ENCODE data around the gene CYP51A1. TPM values are rescaled to one million over a fixed set of nuclear protein-coding genes. Genes with fewer than 3 reads are reported as not detected.

Gene CYP51A1
- total and polyA plus RNA-seq, 2 of the 13 experiments (the other 11 are each of a cell fraction or from before 2014, with no cell fraction given) = 15.4 to 260 TPM

DNA sequence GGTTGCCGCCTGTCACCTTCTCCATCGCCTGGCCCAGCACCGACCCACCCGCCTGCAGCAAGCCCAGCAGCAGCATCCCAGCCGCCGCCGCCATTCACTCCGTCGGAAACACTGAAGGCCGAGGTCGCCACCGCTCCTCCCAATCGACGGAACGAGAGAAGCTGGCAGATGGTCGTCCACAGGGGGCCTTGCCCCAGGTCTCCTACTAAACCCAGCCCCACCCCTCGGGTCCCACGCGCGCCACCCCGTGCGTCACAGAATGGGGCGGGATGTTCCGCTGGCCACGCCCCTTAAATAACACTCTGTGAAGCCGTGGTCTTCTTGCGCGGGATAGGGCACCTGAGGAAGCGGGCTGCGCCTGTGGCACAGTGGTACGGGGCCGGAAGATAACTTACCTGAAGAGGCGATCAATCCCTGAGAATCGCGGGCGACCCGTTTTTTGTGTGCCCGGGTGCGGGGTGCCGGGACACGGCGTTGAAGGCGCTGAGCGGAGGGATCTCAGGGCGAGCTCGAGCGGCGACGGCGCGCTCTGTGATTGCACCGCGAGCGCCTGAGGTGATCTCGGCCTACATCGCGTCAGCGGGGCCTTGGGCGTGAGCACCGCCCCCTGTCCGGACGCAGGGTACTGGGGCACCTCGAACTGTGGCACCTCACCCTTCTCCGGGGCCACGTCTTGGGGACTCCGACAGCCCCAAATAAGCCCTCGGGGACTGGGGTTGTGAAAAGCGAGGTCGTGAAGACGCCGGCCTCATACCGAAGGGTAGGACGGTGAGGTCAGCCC is at the start of gene CYP51A1 (continued):
- TF ChIP-seq CENPBD1 (CRISPR knock-in tag; IDR thresholded peaks at IDR 0.05; ENCODE audit: borderline replicate concordance, low read depth) = peak; percentile 88; the same call in 1 of the 2 replicates
- peak; percentile 89; the same call in 1 of the 2 replicates for TF ChIP-seq HNF1B (CRISPR knock-in tag; IDR thresholded peaks at IDR 0.05)
- TF ChIP-seq, protein P1, sequence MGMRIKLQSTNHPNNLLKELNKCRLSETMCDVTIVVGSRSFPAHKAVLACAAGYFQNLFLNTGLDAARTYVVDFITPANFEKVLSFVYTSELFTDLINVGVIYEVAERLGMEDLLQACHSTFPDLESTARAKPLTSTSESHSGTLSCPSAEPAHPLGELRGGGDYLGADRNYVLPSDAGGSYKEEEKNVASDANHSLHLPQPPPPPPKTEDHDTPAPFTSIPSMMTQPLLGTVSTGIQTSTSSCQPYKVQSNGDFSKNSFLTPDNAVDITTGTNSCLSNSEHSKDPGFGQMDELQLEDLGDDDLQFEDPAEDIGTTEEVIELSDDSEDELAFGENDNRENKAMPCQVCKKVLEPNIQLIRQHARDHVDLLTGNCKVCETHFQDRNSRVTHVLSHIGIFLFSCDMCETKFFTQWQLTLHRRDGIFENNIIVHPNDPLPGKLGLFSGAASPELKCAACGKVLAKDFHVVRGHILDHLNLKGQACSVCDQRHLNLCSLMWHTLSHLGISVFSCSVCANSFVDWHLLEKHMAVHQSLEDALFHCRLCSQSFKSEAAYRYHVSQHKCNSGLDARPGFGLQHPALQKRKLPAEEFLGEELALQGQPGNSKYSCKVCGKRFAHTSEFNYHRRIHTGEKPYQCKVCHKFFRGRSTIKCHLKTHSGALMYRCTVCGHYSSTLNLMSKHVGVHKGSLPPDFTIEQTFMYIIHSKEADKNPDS (CRISPR knock-in tag; IDR thresholded peaks at IDR 0.05) = no peak
- TF ChIP-seq PRMT3 (CRISPR knock-in tag; IDR thresholded peaks at IDR 0.05; ENCODE audit: borderline replicate concordance, low read depth) = no peak; the same call in 1 of the 2 replicates
- TF ChIP-seq, protein P2, sequence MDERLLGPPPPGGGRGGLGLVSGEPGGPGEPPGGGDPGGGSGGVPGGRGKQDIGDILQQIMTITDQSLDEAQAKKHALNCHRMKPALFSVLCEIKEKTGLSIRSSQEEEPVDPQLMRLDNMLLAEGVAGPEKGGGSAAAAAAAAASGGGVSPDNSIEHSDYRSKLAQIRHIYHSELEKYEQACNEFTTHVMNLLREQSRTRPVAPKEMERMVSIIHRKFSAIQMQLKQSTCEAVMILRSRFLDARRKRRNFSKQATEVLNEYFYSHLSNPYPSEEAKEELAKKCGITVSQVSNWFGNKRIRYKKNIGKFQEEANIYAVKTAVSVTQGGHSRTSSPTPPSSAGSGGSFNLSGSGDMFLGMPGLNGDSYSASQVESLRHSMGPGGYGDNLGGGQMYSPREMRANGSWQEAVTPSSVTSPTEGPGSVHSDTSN (CRISPR knock-in tag; IDR thresholded peaks at IDR 0.05) = peak; percentile 23; the same call in 1 of the 2 replicates
- TF ChIP-seq ZNF350 (CRISPR knock-in tag; IDR thresholded peaks at IDR 0.05; ENCODE audit: borderline replicate concordance, low read depth) = peak; percentile 97; the same call in 1 of the 2 replicates
- no peak for TF ChIP-seq E2F2 (CRISPR knock-in tag; IDR thresholded peaks at IDR 0.05; ENCODE audit: borderline replicate concordance)
- TF ChIP-seq, protein P3, sequence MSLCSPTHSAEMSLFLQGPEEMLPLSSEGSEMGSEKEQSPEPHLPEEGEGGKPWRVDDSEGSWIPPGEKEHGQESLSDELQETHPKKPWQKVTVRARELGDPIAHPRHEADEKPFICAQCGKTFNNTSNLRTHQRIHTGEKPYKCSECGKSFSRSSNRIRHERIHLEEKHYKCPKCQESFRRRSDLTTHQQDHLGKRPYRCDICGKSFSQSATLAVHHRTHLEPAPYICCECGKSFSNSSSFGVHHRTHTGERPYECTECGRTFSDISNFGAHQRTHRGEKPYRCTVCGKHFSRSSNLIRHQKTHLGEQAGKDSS (CRISPR knock-in tag; IDR thresholded peaks at IDR 0.05; ENCODE audit: borderline replicate concordance, low read depth) = peak; percentile 91
- TF ChIP-seq ZMAT3 (CRISPR knock-in tag; conservative IDR thresholded peaks at IDR 0.05) = peak; percentile 90; the same call in 1 of the 2 replicates
- TF ChIP-seq TBX3 (IDR thresholded peaks at IDR 0.05; ENCODE audit: borderline replicate concordance) = peak; percentile 89
- peak; percentile 93 for TF ChIP-seq ISX (CRISPR knock-in tag; conservative IDR thresholded peaks at IDR 0.05)
- TF ChIP-seq, protein P4, sequence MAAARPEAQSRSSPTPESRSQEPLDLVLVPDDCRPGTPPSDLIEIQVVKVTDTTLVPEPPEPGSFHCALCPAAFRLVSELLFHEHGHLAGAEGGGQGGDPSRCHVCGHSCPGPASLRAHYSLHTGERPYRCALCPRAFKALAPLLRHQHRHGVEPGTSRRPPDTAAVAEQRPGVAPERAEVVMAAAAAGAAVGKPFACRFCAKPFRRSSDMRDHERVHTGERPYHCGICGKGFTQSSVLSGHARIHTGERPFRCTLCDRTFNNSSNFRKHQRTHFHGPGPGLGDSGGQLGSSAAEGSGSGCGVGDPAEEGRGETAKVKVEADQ (CRISPR knock-in tag; IDR thresholded peaks at IDR 0.05; ENCODE audit: borderline replicate concordance) = no peak; the same call in 1 of the 2 replicates
- peak; percentile 89 for TF ChIP-seq ZNF317 (CRISPR knock-in tag; IDR thresholded peaks at IDR 0.05)
- peak; percentile 45; the same call in 1 of the 2 replicates for TF ChIP-seq RAD21 (CRISPR knock-in tag; IDR thresholded peaks at IDR 0.05)
- TF ChIP-seq, protein P5, sequence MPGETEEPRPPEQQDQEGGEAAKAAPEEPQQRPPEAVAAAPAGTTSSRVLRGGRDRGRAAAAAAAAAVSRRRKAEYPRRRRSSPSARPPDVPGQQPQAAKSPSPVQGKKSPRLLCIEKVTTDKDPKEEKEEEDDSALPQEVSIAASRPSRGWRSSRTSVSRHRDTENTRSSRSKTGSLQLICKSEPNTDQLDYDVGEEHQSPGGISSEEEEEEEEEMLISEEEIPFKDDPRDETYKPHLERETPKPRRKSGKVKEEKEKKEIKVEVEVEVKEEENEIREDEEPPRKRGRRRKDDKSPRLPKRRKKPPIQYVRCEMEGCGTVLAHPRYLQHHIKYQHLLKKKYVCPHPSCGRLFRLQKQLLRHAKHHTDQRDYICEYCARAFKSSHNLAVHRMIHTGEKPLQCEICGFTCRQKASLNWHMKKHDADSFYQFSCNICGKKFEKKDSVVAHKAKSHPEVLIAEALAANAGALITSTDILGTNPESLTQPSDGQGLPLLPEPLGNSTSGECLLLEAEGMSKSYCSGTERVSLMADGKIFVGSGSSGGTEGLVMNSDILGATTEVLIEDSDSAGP (CRISPR knock-in tag; IDR thresholded peaks at IDR 0.05; ENCODE audit: borderline replicate concordance) = peak; percentile 92
- peak; percentile 72; the same call in 1 of the 2 replicates for TF ChIP-seq MTF1 (CRISPR knock-in tag; IDR thresholded peaks at IDR 0.05)

All from HepG2 (cell line).